MCF 10A (cell line): ENCODE measurements around the gene SCAMP1. TPM values are rescaled to one million over a fixed set of nuclear protein-coding genes. Genes with fewer than 3 reads are reported as not detected.

Source experiments
- BruUV-seq: library from RNA; stranded (reverse); fragments of 400-500 nt; replicated peaks from 2 replicates; lab custom pipeline; 2021; lab: Mats Ljungman, UMichigan
- CTCF ChIA-PET: fragments of 300-600 bp; sonication (Branson Sonifier 250); formaldehyde crosslinking; extraction: SDS; loops from one replicate; lab custom pipeline; 2021; ENCODE audit warnings: antibody characterized with exemption, inconsistent platforms; lab: Yijun Ruan, JAX
- POLR2A ChIA-PET: fragments of 300-600, 350-650 bp; sonication (Branson Sonifier 250); formaldehyde crosslinking; extraction: SDS; loops from one replicate; lab custom pipeline; 2020; ENCODE audit warnings: antibody characterized with exemption, inconsistent platforms; lab: Yijun Ruan, JAX
- DNase-seq: peaks from one replicate; pipeline ENCODE4 v3.0.0-alpha.2; 2018; ENCODE audit not compliant: unreplicated experiment
- H3K27ac Mint-ChIP-seq: one replicate; pipeline ENCODE4 v1.8.0; 2022; ENCODE audit warnings: mild to moderate bottlenecking, low read depth, mixed read lengths; ENCODE audit not compliant: unreplicated experiment
- H3K27me3 Mint-ChIP-seq: one replicate; pipeline ENCODE4 v1.8.0; 2022; ENCODE audit warnings: mixed read lengths; ENCODE audit not compliant: insufficient read depth, unreplicated experiment
- H3K36me3 Mint-ChIP-seq: one replicate; pipeline ENCODE4 v1.8.0; 2022; ENCODE audit warnings: mild to moderate bottlenecking, moderate library complexity, mixed read lengths; ENCODE audit not compliant: insufficient read depth, unreplicated experiment
- H3K4me1 Mint-ChIP-seq: one replicate; pipeline ENCODE4 v1.8.0; 2022; ENCODE audit warnings: mixed read lengths; ENCODE audit not compliant: insufficient read depth, unreplicated experiment
- H3K4me3 Mint-ChIP-seq: one replicate; pipeline ENCODE4 v1.8.0; 2022; ENCODE audit warnings: mild to moderate bottlenecking, moderate library complexity, mixed read lengths; ENCODE audit not compliant: unreplicated experiment
- H3K9me3 Mint-ChIP-seq: one replicate; pipeline ENCODE4 v1.8.0; 2022; ENCODE audit warnings: mixed read lengths; ENCODE audit not compliant: unreplicated experiment
- CTCF ChIP-seq: fragments of 200-600 bp; IDR thresholded peaks from one replicate; pipeline ENCODE4 v1.8.0; 2022; ENCODE audit warnings: antibody characterized with exemption, mild to moderate bottlenecking; ENCODE audit not compliant: unreplicated experiment
- intact Hi-C: fragments of 100-400 bp; cut with micrococcal nuclease; formaldehyde crosslinking; loops from 2 replicates; pipeline ENCODE4 v1.14.1; 2022
- total RNA-seq: library from RNA; stranded (reverse); gene quantifications from 2 replicates; pipeline ENCODE4 v1.2.3, GENCODE V29; 2022

The SCAMP1 gene
- total RNA-seq, 1 experiment from 2014 or later: 26.1 TPM

GRCh38 chr5:78527054-78527859, 166.8 kb downstream of the SCAMP1 start:
- BruUV-seq: TSS peak; percentile 48
- Mint-ChIP-seq H3K9me3 (no peaks in the 10 kb centered on the region), H3K4me1 (peaks cover 64% of the 10 kb centered on the region), H3K27me3 (no peaks in the 10 kb centered on the region), H3K4me3 (peak overlapping the region; percentile 55), H3K36me3 (peaks cover 15% of the 10 kb centered on the region), H3K27ac (peak overlapping the region; percentile 99)
- peak; percentile 87 for DNase-seq
- intact Hi-C loops: loop anchor here (2.0 to 5.0 kb wide), 2 partner anchors 54 to 120 kb away; partner anchors contain the start of gene LHFPL2
- TF ChIP-seq CTCF: no peak
- POLR2A ChIA-PET: interaction anchor here (0.6 to 4.5 kb wide), 19 partner anchors 8 to 1441 kb away, joined by 3 to 36 read pairs (median 3); partner anchors contain the start of gene SCAMP1
- CTCF ChIA-PET: interaction anchor here (0.6 to 1.5 kb wide), 5 partner anchors 11 to 666 kb away, joined by 3 to 6 read pairs (median 5); no protein-coding TSS in a partner anchor

- no peak for TF ChIP-seq CTCF
- POLR2A ChIA-PET: interaction anchor here (0.6 to 4.5 kb wide), 9 partner anchors 8 to 233 kb away, joined by 3 to 36 read pairs (median 4); no protein-coding TSS in a partner anchor
- no peaks in the 10 kb centered on the region for H3K27me3 Mint-ChIP-seq
- peak overlapping the region; percentile 99 for H3K27ac Mint-ChIP-seq
- DNase-seq: no peak
- H3K4me3 Mint-ChIP-seq: no peak overlapping the region
- peaks cover 59% of the 10 kb centered on the region for H3K4me1 Mint-ChIP-seq
- no TSS peak for BruUV-seq
- peaks cover 15% of the 10 kb centered on the region for H3K36me3 Mint-ChIP-seq
- intact Hi-C loops: loop anchor here (2.0 to 5.0 kb wide), 3 partner anchors 23 to 119 kb away; partner anchors contain the start of gene LHFPL2
- CTCF ChIA-PET: interaction anchor here (1.3 to 1.5 kb wide), 3 partner anchors 10 to 59 kb away, joined by 5 to 6 read pairs (median 6); no protein-coding TSS in a partner anchor
- H3K9me3 Mint-ChIP-seq: no peaks in the 10 kb centered on the region
These were observed 167.5 kb downstream of the SCAMP1 start for GRCh38 chr5:78527925-78528324.

Other genes with a start within 250 kb of the SCAMP1 start
- gene AP3B1, start 65.9 kb upstream of the SCAMP1 start, total RNA-seq: 39.7 and 40.6 TPM in 2 replicates